Panc1 (cell line): ENCODE measurements around the gene LGR4. TPM values are rescaled to one million over a fixed set of nuclear protein-coding genes. Genes with fewer than 3 reads are reported as not detected.
A peak's percentile ranks its signal among the peaks of the same experiment; 100 is the strongest.

Experiments
- ATAC-seq: fragments of 200-7000 bp; cut with Tn5 transposase; 2 replicates; pipeline ENCODE4 v1.9.1; 2020; ENCODE audit warnings: mild to moderate bottlenecking, moderate library complexity
- BruUV-seq: library from RNA; stranded (reverse); fragments of 400-500 nt; replicated peaks from 2 replicates; lab custom pipeline; 2021; lab: Mats Ljungman, UMichigan
- CTCF ChIA-PET: fragments of 300-600 bp; sonication (Branson Sonifier 250); formaldehyde crosslinking; loops from one replicate; lab custom pipeline; 2022; ENCODE audit warnings: antibody characterized with exemption; lab: Charles Lee
- POLR2A ChIA-PET: fragments of 300-600 bp; sonication (Branson Sonifier 250); formaldehyde crosslinking; loops from one replicate; lab custom pipeline; 2022; ENCODE audit warnings: antibody characterized with exemption; lab: Charles Lee
- DNase-seq: peaks from one replicate; pipeline ENCODE4 v3.0.0-alpha.2; 2010; ENCODE audit warnings: low read depth, low spot score
- H3K27ac ChIP-seq: 2 replicates; pipeline ENCODE4 v1.5.1; 2011; ENCODE audit warnings: mild to moderate bottlenecking, low read length, inconsistent platforms
- H3K27me3 ChIP-seq: fragments of 200-500 bp; sonication (Bioruptor generic); 2 replicates; pipeline ENCODE4 v1.6.0; 2014; ENCODE audit warnings: low read length, inconsistent platforms; ENCODE audit not compliant: control insufficient read depth, insufficient read depth
- H3K36me3 ChIP-seq: fragments of 200-500 bp; sonication (Bioruptor generic); 2 replicates; pipeline ENCODE4 v1.5.1; 2014; ENCODE audit warnings: inconsistent platforms, mild to moderate bottlenecking, low read length, moderate library complexity; ENCODE audit not compliant: control insufficient read depth, insufficient read depth
- H3K4me1 ChIP-seq: 2 replicates; pipeline ENCODE4 v1.5.1; 2011; ENCODE audit warnings: inconsistent platforms, mild to moderate bottlenecking, low read length, moderate library complexity; ENCODE audit not compliant: control insufficient read depth, insufficient read depth
- H3K4me3 ChIP-seq, 2 experiments: 2 replicates each; pipeline ENCODE4 v1.5.1; 2011 to 2012; ENCODE audit warnings: low read depth in 2 of 2, low read length in 2 of 2, mild to moderate bottlenecking in 2 of 2, inconsistent platforms in 1 of 2, moderate library complexity in 1 of 2
- H3K9me3 ChIP-seq: fragments of 200-500 bp; sonication (Bioruptor generic); 2 replicates; pipeline ENCODE4 v1.5.1; 2014; ENCODE audit warnings: low read depth, mild to moderate bottlenecking, inconsistent platforms, low read length, moderate library complexity; ENCODE audit not compliant: control insufficient read depth, insufficient read depth
- CTCF ChIP-seq: fragments of 450-650 bp; IDR thresholded peaks from 2 replicates; pipeline ENCODE4 v1.5.1; 2017; ENCODE audit warnings: mild to moderate bottlenecking
- POLR2AphosphoS5 ChIP-seq: IDR thresholded peaks from 2 replicates; pipeline ENCODE4 v1.6.1; 2012; ENCODE audit warnings: mild to moderate bottlenecking, low read depth, low read length, moderate library complexity
- REST ChIP-seq, 2 experiments: IDR thresholded peaks; 2 replicates each; pipeline ENCODE4 v1.6.1; 2011 to 2012; ENCODE audit warnings: low read depth in 2 of 2, control low read depth in 1 of 2, low read length in 1 of 2, mild to moderate bottlenecking in 1 of 2, moderate library complexity in 1 of 2; ENCODE audit not compliant: insufficient read depth in 1 of 2
- SIN3A ChIP-seq: IDR thresholded peaks from 2 replicates; pipeline ENCODE4 v1.6.1; 2012; ENCODE audit warnings: low read depth, mild to moderate bottlenecking, low read length, moderate library complexity, borderline replicate concordance; ENCODE audit not compliant: insufficient read depth
- TCF7L2 ChIP-seq: IDR thresholded peaks from 2 replicates; pipeline ENCODE4 v1.6.1; 2011; ENCODE audit warnings: mild to moderate bottlenecking, low read depth, low read length, inconsistent platforms
- in situ Hi-C: cut with HindIII; loops from 2 replicates; pipeline ENCODE4 v1.10.0; 2016; ENCODE audit warnings: low sequenced_read_pairs, low pct_unique_long_range_greater_than_20kb
- intact Hi-C: fragments of 100-400 bp; cut with micrococcal nuclease; formaldehyde crosslinking; loops from one replicate; pipeline ENCODE4 v1.10.0; 2022; ENCODE audit not compliant: unreplicated experiment
- total RNA-seq: library from RNA; stranded (reverse); gene quantifications from one replicate; pipeline ENCODE4 v1.2.1, GENCODE V29; 2021; ENCODE audit not compliant: unreplicated experiment

The LGR4 gene
- total RNA-seq, 1 experiment from 2014 or later = 61.8 TPM

- ATAC-seq (no peak), DNase-seq (no peak)
- no peak for TF ChIP-seq CTCF
- TF ChIP-seq POLR2AphosphoS5 = no peak
- TF ChIP-seq REST (IDR thresholded peaks at IDR 0.05; ENCODE audit: insufficient read depth in 1 of 2, low read depth in 2 of 2, low read length in 1 of 2) = no peak
- no peak for TF ChIP-seq SIN3A
- no peak for TF ChIP-seq TCF7L2
- peaks cover 41% of the 10 kb centered on the region for H3K4me1 ChIP-seq
- H3K9me3 ChIP-seq = no peaks in the 10 kb centered on the region
- in situ Hi-C loops = no loop called here
- ChIA-PET CTCF (no interaction called here), POLR2A (no interaction called here)
- intact Hi-C loops = no loop called here
- no peak overlapping the region for H3K4me3 ChIP-seq
- H3K36me3 ChIP-seq = no peaks in the 10 kb centered on the region
- H3K27ac ChIP-seq = no peak overlapping the region
- no peaks in the 10 kb centered on the region for H3K27me3 ChIP-seq
- no TSS peak for BruUV-seq
Measured at GRCh38 chr11:27453701-27454100, 18.9 kb downstream of the LGR4 start.

GRCh38 chr11:27452147-27452546 lies 20.4 kb downstream of the LGR4 start:
- Histone ChIP-seq H3K27ac (no peak overlapping the region), H3K9me3 (no peaks in the 10 kb centered on the region), H3K4me1 (peaks cover 39% of the 10 kb centered on the region), H3K36me3 (no peaks in the 10 kb centered on the region), H3K4me3 (no peak overlapping the region), H3K27me3 (no peaks in the 10 kb centered on the region)
- TF ChIP-seq TCF7L2 (no peak), REST (IDR thresholded peaks at IDR 0.05; ENCODE audit: insufficient read depth in 1 of 2, low read depth in 2 of 2, low read length in 1 of 2) (no peak), POLR2AphosphoS5 (no peak), CTCF (no peak), SIN3A (no peak)
- in situ Hi-C loops (no loop called here), intact Hi-C loops (no loop called here)
- CTCF ChIA-PET = no interaction called here
- ATAC-seq (no peak), DNase-seq (no peak)
- POLR2A ChIA-PET = no interaction called here
- BruUV-seq = TSS peak; percentile 3
